Measurements from ENCODE around the gene L3MBTL3. TPM values are rescaled to one million over a fixed set of nuclear protein-coding genes. Genes with fewer than 3 reads are reported as not detected.
"Not testable (repeated sequence)": the region's sequence is repeated elsewhere in the genome, so short reads cannot be mapped to it uniquely, and the experiment has no call there.

The L3MBTL3 gene
- total RNA-seq, 1 donor from 2014 or later: 3.2 TPM

DNA sequence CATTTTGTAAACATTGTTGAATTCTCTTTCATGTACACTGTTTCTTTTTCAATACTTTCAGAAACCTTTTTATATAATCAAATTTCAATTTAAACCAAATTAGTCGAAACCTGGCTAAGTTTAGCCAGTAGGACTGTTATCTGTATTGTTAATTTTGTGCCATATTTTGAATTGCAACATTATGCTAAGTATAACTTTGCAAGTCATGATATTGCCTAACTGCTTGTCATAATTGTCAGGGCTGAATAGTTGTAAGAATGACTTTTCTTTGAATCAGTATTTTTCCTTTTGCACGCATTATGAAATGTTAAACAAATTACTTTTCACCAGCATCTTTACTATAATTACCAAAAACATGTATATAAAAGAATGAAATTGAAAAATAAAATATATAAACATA is 121.7 kb downstream of the L3MBTL3 start:
- TF ChIP-seq, protein P1, sequence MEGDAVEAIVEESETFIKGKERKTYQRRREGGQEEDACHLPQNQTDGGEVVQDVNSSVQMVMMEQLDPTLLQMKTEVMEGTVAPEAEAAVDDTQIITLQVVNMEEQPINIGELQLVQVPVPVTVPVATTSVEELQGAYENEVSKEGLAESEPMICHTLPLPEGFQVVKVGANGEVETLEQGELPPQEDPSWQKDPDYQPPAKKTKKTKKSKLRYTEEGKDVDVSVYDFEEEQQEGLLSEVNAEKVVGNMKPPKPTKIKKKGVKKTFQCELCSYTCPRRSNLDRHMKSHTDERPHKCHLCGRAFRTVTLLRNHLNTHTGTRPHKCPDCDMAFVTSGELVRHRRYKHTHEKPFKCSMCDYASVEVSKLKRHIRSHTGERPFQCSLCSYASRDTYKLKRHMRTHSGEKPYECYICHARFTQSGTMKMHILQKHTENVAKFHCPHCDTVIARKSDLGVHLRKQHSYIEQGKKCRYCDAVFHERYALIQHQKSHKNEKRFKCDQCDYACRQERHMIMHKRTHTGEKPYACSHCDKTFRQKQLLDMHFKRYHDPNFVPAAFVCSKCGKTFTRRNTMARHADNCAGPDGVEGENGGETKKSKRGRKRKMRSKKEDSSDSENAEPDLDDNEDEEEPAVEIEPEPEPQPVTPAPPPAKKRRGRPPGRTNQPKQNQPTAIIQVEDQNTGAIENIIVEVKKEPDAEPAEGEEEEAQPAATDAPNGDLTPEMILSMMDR (IDR thresholded peaks at IDR 0.05; ENCODE audit: borderline replicate concordance): no peak
- H3K27me3 ChIP-seq (ENCODE audit: low read depth): no peaks in the 10 kb centered on the region
- H3K9me3 ChIP-seq (replicated peaks): no peaks in the 10 kb centered on the region
- no peak overlapping the region for H3K4me3 ChIP-seq
- no peaks in the 10 kb centered on the region for H3K4me1 ChIP-seq
- no peak for DNase-seq
- no peak overlapping the region for H3K27ac ChIP-seq (replicated peaks)
- intact Hi-C loops (cut with micrococcal nuclease): no loop called here
- peaks cover 20% of the 10 kb centered on the region for H3K36me3 ChIP-seq

DNA sequence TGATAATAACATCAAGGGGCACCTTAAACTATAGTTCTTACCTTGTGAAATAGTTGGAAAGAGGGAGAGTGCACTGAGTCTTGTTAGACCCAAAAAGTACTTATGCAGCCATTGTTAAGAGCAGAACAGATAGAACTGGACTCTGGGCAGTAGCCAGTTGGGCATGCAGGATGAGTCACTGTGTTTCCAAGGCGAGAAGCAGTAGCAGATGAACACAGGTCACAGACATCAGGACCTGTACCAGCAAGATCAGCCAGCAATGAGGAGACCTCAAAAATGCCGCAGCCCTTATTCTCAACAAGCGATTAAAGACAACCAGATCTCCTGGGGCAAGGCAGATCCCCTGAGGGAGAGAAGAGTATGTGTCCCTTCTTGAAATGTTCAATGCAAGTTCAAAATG is 125.3 kb downstream of the L3MBTL3 start:
- Histone ChIP-seq H3K4me1 (no peaks in the 10 kb centered on the region), H3K9me3 (replicated peaks) (no peaks in the 10 kb centered on the region), H3K27me3 (ENCODE audit: low read depth) (no peaks in the 10 kb centered on the region), H3K36me3 (peaks cover 10% of the 10 kb centered on the region), H3K27ac (replicated peaks) (no peak overlapping the region), H3K4me3 (no peak overlapping the region)
- intact Hi-C loops (cut with micrococcal nuclease): no loop called here
- no peak for DNase-seq
- TF ChIP-seq, protein P1 (IDR thresholded peaks at IDR 0.05; ENCODE audit: borderline replicate concordance): no peak

DNA sequence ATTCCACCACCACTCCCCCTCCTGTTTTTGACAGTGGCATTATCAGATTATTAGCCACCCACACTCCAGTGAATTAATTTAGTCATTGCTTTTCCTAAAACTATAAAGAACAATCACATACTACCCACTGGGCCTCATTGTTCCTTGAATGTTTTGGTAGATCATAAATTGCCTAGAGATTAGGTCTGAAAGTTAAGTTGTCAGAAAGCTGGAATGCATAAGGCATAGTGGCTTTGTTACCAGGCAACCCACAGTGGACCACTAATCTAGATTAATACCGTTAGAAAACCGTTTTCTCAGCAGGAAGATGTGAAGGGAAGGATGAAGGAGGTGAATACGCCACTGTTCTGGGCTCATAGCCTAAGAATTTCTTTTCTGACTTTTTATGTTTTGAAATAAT is 128.7 kb downstream of the L3MBTL3 start:
- TF ChIP-seq, protein P1 (IDR thresholded peaks at IDR 0.05; ENCODE audit: borderline replicate concordance): no peak
- DNase-seq: no peak
- Histone ChIP-seq H3K27ac (replicated peaks) (no peak overlapping the region), H3K36me3 (peaks cover 5% of the 10 kb centered on the region), H3K9me3 (replicated peaks) (no peaks in the 10 kb centered on the region), H3K4me1 (no peaks in the 10 kb centered on the region), H3K4me3 (no peak overlapping the region), H3K27me3 (ENCODE audit: low read depth) (no peaks in the 10 kb centered on the region)
- intact Hi-C loops (cut with micrococcal nuclease): no loop called here

DNA sequence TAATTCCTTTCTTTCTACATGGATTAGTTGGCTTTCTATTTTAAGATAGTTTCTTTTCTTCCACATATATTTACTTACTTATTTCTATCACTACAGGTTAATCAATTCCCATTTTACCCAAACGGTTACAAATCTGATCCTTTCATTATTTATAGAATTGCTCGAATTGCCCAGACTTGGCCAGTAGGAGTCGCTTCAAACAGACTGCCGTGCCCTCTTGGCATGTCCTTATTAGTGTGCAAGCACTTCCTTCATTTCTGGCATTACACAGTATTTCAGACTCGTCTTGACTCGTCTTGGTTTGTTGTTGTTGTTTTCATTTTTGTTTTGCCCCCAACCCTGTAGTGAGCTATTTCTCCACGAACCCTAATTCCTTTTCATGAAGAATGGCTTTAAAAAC is 129.8 kb downstream of the L3MBTL3 start:
- Histone ChIP-seq H3K36me3 (peaks cover 5% of the 10 kb centered on the region), H3K27ac (replicated peaks) (no peak overlapping the region), H3K27me3 (ENCODE audit: low read depth) (no peaks in the 10 kb centered on the region), H3K9me3 (replicated peaks) (no peaks in the 10 kb centered on the region), H3K4me1 (no peaks in the 10 kb centered on the region), H3K4me3 (no peak overlapping the region)
- DNase-seq: no peak
- TF ChIP-seq, protein P1 (IDR thresholded peaks at IDR 0.05; ENCODE audit: borderline replicate concordance): no peak
- intact Hi-C loops (cut with micrococcal nuclease): no loop called here

DNA sequence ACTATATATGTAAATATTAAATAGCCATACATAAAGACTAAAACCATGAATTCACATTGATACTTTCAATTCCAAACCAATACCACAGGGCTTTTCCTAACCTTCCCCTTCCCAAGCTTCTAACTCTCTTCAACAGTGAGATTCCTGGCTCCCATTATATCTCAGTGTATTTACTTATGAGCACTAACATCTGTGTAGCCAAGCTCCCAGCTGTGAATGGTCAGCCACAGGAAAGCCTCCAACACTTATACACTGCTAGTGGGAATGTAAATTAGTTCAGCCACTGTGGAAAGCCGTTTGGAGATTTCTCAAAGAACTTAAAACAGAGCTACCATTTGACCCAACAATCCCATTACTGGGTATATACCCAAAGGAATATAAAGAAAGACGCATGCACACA is 130.6 kb downstream of the L3MBTL3 start:
- intact Hi-C loops (cut with micrococcal nuclease); DNase-seq; H3K27ac ChIP-seq (replicated peaks); H3K9me3 ChIP-seq (replicated peaks); H3K36me3 ChIP-seq; H3K4me1 ChIP-seq; H3K27me3 ChIP-seq (ENCODE audit: low read depth); H3K4me3 ChIP-seq: not testable (repeated sequence)

DNA sequence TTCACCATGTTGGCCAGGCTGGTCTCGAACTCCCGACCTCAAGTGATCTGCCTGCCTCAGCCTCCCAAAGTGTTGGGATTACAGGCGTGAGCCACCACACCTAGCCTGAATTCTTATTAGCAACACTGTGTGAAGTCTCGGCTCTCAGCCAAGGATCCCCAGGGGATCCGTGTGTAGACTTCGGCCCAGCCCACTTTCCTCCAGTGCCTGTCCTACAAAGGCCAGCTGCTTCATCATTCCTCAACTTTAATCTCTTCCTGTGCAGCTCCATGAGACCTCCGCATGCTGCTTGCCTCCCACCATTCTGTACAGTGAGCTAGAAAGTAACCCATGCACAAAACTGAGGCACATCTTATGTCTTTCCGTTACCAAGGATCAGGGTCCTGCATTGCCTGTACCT is 132.5 kb downstream of the L3MBTL3 start:
- intact Hi-C loops (cut with micrococcal nuclease): no loop called here
- no peak overlapping the region for H3K27ac ChIP-seq (replicated peaks)
- H3K4me3 ChIP-seq: no peak overlapping the region
- no peaks in the 10 kb centered on the region for H3K4me1 ChIP-seq
- H3K36me3 ChIP-seq: no peaks in the 10 kb centered on the region
- no peaks in the 10 kb centered on the region for H3K9me3 ChIP-seq (replicated peaks)
- H3K27me3 ChIP-seq (ENCODE audit: low read depth): no peaks in the 10 kb centered on the region
- DNase-seq: no peak
- TF ChIP-seq, protein P1 (IDR thresholded peaks at IDR 0.05; ENCODE audit: borderline replicate concordance): no peak

Data from left ventricle myocardium inferior (tissue), 1 donor.